ENCODE results near the gene PALM3. TPM values are rescaled to one million over a fixed set of nuclear protein-coding genes. Genes with fewer than 3 reads are reported as not detected.

Gene PALM3
- total RNA-seq, 1 experiment from 2014 or later, result 3.3 TPM

DNA sequence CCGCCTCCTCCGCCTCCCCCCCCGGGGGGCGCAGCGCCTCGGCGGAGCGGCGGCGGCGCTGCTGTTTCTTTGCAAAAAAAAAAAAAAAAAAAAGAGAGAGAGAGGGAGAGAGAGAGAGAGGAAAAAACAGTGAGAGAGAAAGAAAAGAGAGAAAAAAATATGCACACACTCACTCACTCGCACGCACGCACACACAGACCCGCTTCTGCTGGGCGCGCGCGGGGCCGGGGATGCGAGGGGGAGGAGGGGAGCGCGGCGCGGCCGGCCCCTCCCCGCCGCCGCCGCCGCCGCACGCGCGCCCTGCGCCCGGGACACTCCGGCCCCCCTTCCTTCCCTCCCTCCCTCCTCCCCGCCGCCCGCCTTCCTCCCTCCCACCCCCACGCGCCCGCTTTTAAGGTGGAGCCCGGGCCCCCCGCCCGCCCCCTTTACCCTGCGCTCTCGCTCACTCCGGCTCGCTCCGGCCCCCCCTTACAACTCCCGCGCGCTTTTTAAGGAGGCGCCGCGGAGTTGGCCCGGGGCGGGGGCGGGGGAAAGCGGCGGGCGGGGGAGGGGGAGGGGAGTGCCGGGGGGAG lies 28.7 kb upstream of the PALM3 start, which contains the start of gene SAMD1:
Gene SAMD1 (minus strand): TSS at position 243 of the 572 bp plus-strand sequence.
- H3K9me2 ChIP-seq (ENCODE audit: insufficient read depth), result no peaks in the 10 kb centered on the region
- H3K9ac ChIP-seq (ENCODE audit: low read length), result peak within 1 kb of the TSS; percentile 73
- H3K9me3 ChIP-seq (ENCODE audit: control insufficient read depth in 1 of 2, insufficient read depth in 1 of 2, low read depth in 1 of 2, low read length in 2 of 2), result peaks cover 3 to 7% of the 10 kb centered on the region in 2 experiments; a peak in 1 of 4 replicates
- ChIA-PET POLR2A (interaction anchor here (0.6 to 1.8 kb wide), 2 partner anchors 10 to 19 kb away, joined by 3 to 4 read pairs; no protein-coding TSS in a partner anchor), CTCF (interaction anchor here (1.4 kb wide), 1 partner anchor 19 kb away, joined by 3 read pairs; the partner anchor contains the start of gene MISP3), RAD21 (ENCODE audit: low non-redundant PET in 1 of 2, low total read pairs in 2 of 2, uncharacterized antibody in 2 of 2, unreplicated experiment in 2 of 2) (no interaction called here)
- peak; percentile 61 for ATAC-seq
- TF ChIP-seq, protein P1, sequence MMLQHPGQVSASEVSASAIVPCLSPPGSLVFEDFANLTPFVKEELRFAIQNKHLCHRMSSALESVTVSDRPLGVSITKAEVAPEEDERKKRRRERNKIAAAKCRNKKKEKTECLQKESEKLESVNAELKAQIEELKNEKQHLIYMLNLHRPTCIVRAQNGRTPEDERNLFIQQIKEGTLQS (IDR thresholded peaks at IDR 0.05), result no peak
- TF ChIP-seq ELF1 (IDR thresholded peaks at IDR 0.05; ENCODE audit: borderline replicate concordance, low read depth) (no peak), JUND (IDR thresholded peaks at IDR 0.05) (no peak), SRF (IDR thresholded peaks at IDR 0.05; ENCODE audit: low read depth) (no peak), REST (IDR thresholded peaks at IDR 0.05; ENCODE audit: low read depth) (no peak), CTCF (IDR thresholded peaks at IDR 0.05 in 2 of 3, conservative IDR thresholded peaks at IDR 0.05 in 1 of 3; ENCODE audit: borderline replicate concordance in 1 of 3, insufficient read depth in 1 of 3, low read depth in 2 of 3, low read length in 2 of 3) (no peak), CEBPB (IDR thresholded peaks at IDR 0.05; ENCODE audit: low read depth) (no peak), EZH2 (IDR thresholded peaks at IDR 0.05) (no peak), SIN3A (IDR thresholded peaks at IDR 0.05; ENCODE audit: low read depth) (no peak), SP1 (IDR thresholded peaks at IDR 0.05; ENCODE audit: low read depth) (no peak), ZNF274 (IDR thresholded peaks at IDR 0.05; ENCODE audit: low read depth, low read length) (no peak), TCF7L2 (IDR thresholded peaks at IDR 0.05; ENCODE audit: borderline replicate concordance, extremely low read depth, insufficient read depth, insufficient read length) (no peak), CBX3 (IDR thresholded peaks at IDR 0.05; ENCODE audit: low read depth) (no peak), POLR2AphosphoS5 (IDR thresholded peaks at IDR 0.05; ENCODE audit: low read depth, low read length) (no peak), EGR1 (IDR thresholded peaks at IDR 0.05; ENCODE audit: low read depth) (no peak), POLR2A (IDR thresholded peaks at IDR 0.05; ENCODE audit: borderline replicate concordance, extremely low read depth, insufficient read depth, insufficient read length) (no peak), FOSL1 (IDR thresholded peaks at IDR 0.05; ENCODE audit: low read depth) (no peak)
- no peaks in the 10 kb centered on the region for H3K27me3 ChIP-seq (ENCODE audit: insufficient read depth, low read length)
- H4K20me1 ChIP-seq (ENCODE audit: insufficient read depth), result no peaks in the 10 kb centered on the region
- no peaks in the 10 kb centered on the region for H3K79me2 ChIP-seq (ENCODE audit: insufficient read depth, low read length)
- peaks cover 0 to 3% of the 10 kb centered on the region in 2 experiments; a peak in 1 of 4 replicates for H3K36me3 ChIP-seq (ENCODE audit: control insufficient read depth in 1 of 2, insufficient read depth in 2 of 2, low read length in 2 of 2)
- intact Hi-C loops (cut with micrococcal nuclease), result no loop called here
- peaks cover 12 to 19% of the 10 kb centered on the region in 2 experiments for H3K4me1 ChIP-seq (ENCODE audit: control insufficient read depth in 1 of 2, insufficient read depth in 2 of 2, low read length in 2 of 2)
- DNase-seq (ENCODE audit: low read depth, low spot score), result peak; percentile 76
- no peak within 1 kb of the TSS for H2AFZ ChIP-seq (ENCODE audit: low read depth, low read length, poor library complexity, severe bottlenecking)
- H3K27ac ChIP-seq (ENCODE audit: low read depth, low read length), result peak within 1 kb of the TSS; percentile 83
- H3K4me3 ChIP-seq (replicated peaks in 1 of 2; ENCODE audit: low read depth in 1 of 2, low read length in 2 of 2), result peak within 1 kb of the TSS; percentile 45 to 66
- BruUV-seq (replicated peaks), result no TSS peak
- peak within 1 kb of the TSS; percentile 91 for H3K4me2 ChIP-seq (ENCODE audit: low read length)

All from HCT116 (cell line).